HepG2 (cell line): ENCODE results near the gene MICB. TPM values are rescaled to one million over a fixed set of nuclear protein-coding genes. Genes with fewer than 3 reads are reported as not detected.
A peak's percentile ranks its signal among the peaks of the same experiment; 100 is the strongest.

Experiments used
- ATAC-seq: fragments of 200-7000 bp; cut with Tn5 transposase; 3 replicates; pipeline ENCODE4 v1.9.1; 2020; ENCODE audit warnings: mild to moderate bottlenecking, moderate library complexity
- BruUV-seq: library from RNA; stranded (reverse); fragments of 400-500 nt; replicated peaks from 2 replicates; lab custom pipeline; 2021; lab: Mats Ljungman, UMichigan
- CTCF ChIA-PET: fragments of 300-600 bp; formaldehyde crosslinking; extraction: SDS; loops from one replicate; lab custom pipeline; 2021; ENCODE audit warnings: low total read pairs, inconsistent platforms, low intra/inter-chr PET ratio; lab: Yijun Ruan, JAX
- POLR2A ChIA-PET: fragments of 350-600 bp; sonication (Branson Sonifier 250); formaldehyde crosslinking; loops from one replicate; lab custom pipeline; 2020; ENCODE audit warnings: antibody characterized with exemption, inconsistent platforms; lab: Yijun Ruan, JAX
- DNase-seq: peaks from one replicate; pipeline ENCODE4 v3.0.0-alpha.2; 2015; ENCODE audit warnings: low spot score
- FAIRE-seq: peaks from 3 replicates; lab custom pipeline; 2011; peaks lifted over from hg19 to GRCh38; lab: Jason Lieb, UNC
- H2AFZ ChIP-seq: one replicate; pipeline ENCODE4 v1.6.1; 2011; ENCODE audit warnings: low read length, inconsistent platforms
- H3K27ac ChIP-seq: fragments of 300-600 bp; 3 replicates; pipeline ENCODE4 v1.8.0; 2011; ENCODE audit warnings: mixed run types, mild to moderate bottlenecking, mixed read lengths, low read length, inconsistent platforms; ENCODE audit not compliant: insufficient read depth; ENCODE audit errors: extremely low read length
- H3K27me3 ChIP-seq, 2 experiments: fragments of 200-600 bp in 1 of 2; 2 replicates in 1 of 2; 3 replicates in 1 of 2; pipeline versions ENCODE4 v1.6.0 to v1.8.0; 2011; ENCODE audit warnings: low read length in 2 of 2, mild to moderate bottlenecking in 2 of 2, moderate library complexity in 2 of 2, inconsistent platforms in 1 of 2; ENCODE audit not compliant: insufficient read depth in 2 of 2, control insufficient read depth in 1 of 2
- H3K36me3 ChIP-seq, 2 experiments: fragments of 200-600 bp in 1 of 2; replicated peaks in 1 of 2; 2 replicates in 1 of 2; 3 replicates in 1 of 2; pipeline versions ENCODE4 v1.5.1 to v1.8.0; 2011; ENCODE audit warnings: low read length in 2 of 2, inconsistent platforms in 1 of 2; ENCODE audit not compliant: insufficient read depth in 2 of 2, control insufficient read depth in 1 of 2
- H3K4me1 ChIP-seq: 2 replicates; pipeline ENCODE4 v1.5.1; 2012; ENCODE audit warnings: low read length, inconsistent platforms; ENCODE audit not compliant: insufficient read depth
- H3K4me2 ChIP-seq: 2 replicates; pipeline ENCODE4 v1.6.0; 2011; ENCODE audit warnings: low read depth, low read length, inconsistent platforms
- H3K4me3 ChIP-seq, 3 experiments: fragments of 200-600 bp in 1 of 3; sonication (generic), shearing (Covaris generic) in 1 of 3; replicated peaks in 1 of 3; 2 replicates each; pipeline ENCODE4 v1.5.1; 2011 to 2016; ENCODE audit warnings: low read length in 3 of 3, inconsistent platforms in 2 of 3, low read depth in 2 of 3, mild to moderate bottlenecking in 2 of 3, control low read depth in 1 of 3, mixed read lengths in 1 of 3; ENCODE audit not compliant: insufficient read depth in 1 of 3
- H3K79me2 ChIP-seq: one replicate; pipeline ENCODE4 v1.6.1; 2011; ENCODE audit warnings: low read length, inconsistent platforms; ENCODE audit not compliant: insufficient read depth
- H3K9ac ChIP-seq: 2 replicates; pipeline ENCODE4 v1.6.0; 2011; ENCODE audit warnings: mild to moderate bottlenecking, low read depth, low read length, inconsistent platforms; ENCODE audit not compliant: insufficient read depth
- H3K9me3 ChIP-seq: 2 replicates; pipeline ENCODE4 v1.5.1; 2012; ENCODE audit warnings: mild to moderate bottlenecking, low read length
- H4K20me1 ChIP-seq: 2 replicates; pipeline ENCODE4 v1.6.0; 2011; ENCODE audit warnings: inconsistent platforms, mild to moderate bottlenecking, low read length, moderate library complexity; ENCODE audit not compliant: insufficient read depth
- GFI1 ChIP-seq: sonication (generic); formaldehyde crosslinking; IDR thresholded peaks from 2 replicates; pipeline ENCODE4 v1.5.0; 2020; ENCODE audit warnings: missing genetic modification reagents, mild to moderate bottlenecking, borderline replicate concordance
- HOXA3 ChIP-seq: sonication (generic); formaldehyde crosslinking; IDR thresholded peaks from 2 replicates; pipeline ENCODE4 v1.5.0; 2020; ENCODE audit warnings: missing genetic modification reagents
- KAT7 ChIP-seq: IDR thresholded peaks from 2 replicates; pipeline ENCODE4 v1.6.1; 2018; ENCODE audit warnings: borderline replicate concordance, missing compliant biosample characterization
- RFX5 ChIP-seq: IDR thresholded peaks from 2 replicates; pipeline ENCODE4 v1.6.1; 2011; ENCODE audit warnings: low read depth, low read length, improper control_type of control experiment
- SNRNP70 ChIP-seq: fragments of 200-400 bp; formaldehyde crosslinking; IDR thresholded peaks from 2 replicates; pipeline ENCODE4 v1.6.1; 2017; ENCODE audit warnings: mild to moderate bottlenecking, low read depth, low read length, moderate library complexity
- ZBTB25 ChIP-seq: IDR thresholded peaks from 2 replicates; pipeline ENCODE4 v1.6.1; 2018; ENCODE audit warnings: missing genetic modification reagents
- ZNF501 ChIP-seq: sonication (generic); formaldehyde crosslinking; IDR thresholded peaks from 2 replicates; pipeline ENCODE4 v1.5.1; 2020; ENCODE audit warnings: mild to moderate bottlenecking, moderate library complexity, missing genetic modification reagents
- WGBS: methylation state at CpG from one replicate; pipeline ENCODE4 v1.1.6; 2017; ENCODE audit warnings: low lambda C conversion rate; 5-methylcytosine and 5-hydroxymethylcytosine counted together
- in situ Hi-C: cut with HindIII; loops from 2 replicates; pipeline ENCODE4 v1.10.0; 2017; ENCODE audit warnings: low pct_unique_long_range_greater_than_20kb; ENCODE audit not compliant: extremely low pct_ligation_motif_present
- intact Hi-C: fragments of 100-400 bp; cut with micrococcal nuclease; formaldehyde crosslinking; loops from one replicate; pipeline ENCODE4 v1.10.0; 2022; ENCODE audit not compliant: unreplicated experiment
- polyA plus RNA-seq, 8 experiments: library from polyadenylated mRNA; depleted of rRNA in 3 of 8; stranded (reverse) in 7 of 8; unstranded in 1 of 8; fragments of >200 nt; fragmentation: Illumina TruSeq in 4 of 8; extraction: Trizol in 4 of 8; gene quantifications; 2 replicates each; pipeline versions ENCODE4 v1.2.1 to v1.2.3, GENCODE V29; 2011 to 2016; ENCODE audit warnings: low read depth in 4 of 8, missing spikeins in 1 of 8, mixed read lengths in 1 of 8; ENCODE audit not compliant: insufficient read depth in 1 of 8
- total RNA-seq, 5 experiments: library from RNA; depleted of rRNA; stranded (reverse); fragments of >200 nt; fragmentation: Illumina TruSeq; extraction: Trizol; gene quantifications; 2 replicates each; pipeline ENCODE4 v1.2.3, GENCODE V29; 2016; ENCODE audit warnings: low read depth in 1 of 5
- TF ChIP-seq, protein P1 (sequence below): sonication (generic); formaldehyde crosslinking; IDR thresholded peaks from 2 replicates; pipeline ENCODE4 v1.8.0; 2022; ENCODE audit warnings: mild to moderate bottlenecking, missing genetic modification reagents, moderate library complexity
- TF ChIP-seq, protein P2 (sequence below): sonication (generic); formaldehyde crosslinking; IDR thresholded peaks from 2 replicates; pipeline ENCODE4 v1.5.1; 2020; ENCODE audit warnings: mild to moderate bottlenecking, missing genetic modification reagents, moderate library complexity

Gene MICB
- total and polyA plus RNA-seq, 2 of the 13 experiments (the other 11 are each of a cell fraction or from before 2014, with no cell fraction given) = 12.5 to 12.8 TPM

- no peak for TF ChIP-seq ZNF501 (CRISPR knock-in tag)
- TF ChIP-seq GFI1 (CRISPR knock-in tag) = no peak
- TF ChIP-seq ZBTB25 (CRISPR knock-in tag) = no peak
- in situ Hi-C loops = no loop called here
- POLR2A ChIA-PET = no interaction called here
- no peaks in the 10 kb centered on the region for H3K79me2 ChIP-seq
- H3K27ac ChIP-seq = no peak overlapping the region
- WGBS = 85% methylated on average over 4 of the region's 4 CpGs
- BruUV-seq = no TSS peak
- H2AFZ ChIP-seq = no peak overlapping the region
- no peaks in the 10 kb centered on the region for H3K9me3 ChIP-seq
- H3K4me1 ChIP-seq = no peaks in the 10 kb centered on the region
- CTCF ChIA-PET = no interaction called here
- no peaks in the 10 kb centered on the region for H4K20me1 ChIP-seq
- H3K36me3 ChIP-seq = peaks cover 21 to 38% of the 10 kb centered on the region in 2 experiments; a peak in 4 of 5 replicates
- H3K4me2 ChIP-seq = no peak overlapping the region
- no peaks in the 10 kb centered on the region for H3K27me3 ChIP-seq
- H3K4me3 ChIP-seq = no peak overlapping the region
- no peak for ATAC-seq
- DNase-seq = no peak
- FAIRE-seq = no peak
- intact Hi-C loops = no loop called here
- no peak overlapping the region for H3K9ac ChIP-seq
These were observed 61.6 kb downstream of the MICB start for GRCh38 chr6:31559606-31559957.

DNA sequence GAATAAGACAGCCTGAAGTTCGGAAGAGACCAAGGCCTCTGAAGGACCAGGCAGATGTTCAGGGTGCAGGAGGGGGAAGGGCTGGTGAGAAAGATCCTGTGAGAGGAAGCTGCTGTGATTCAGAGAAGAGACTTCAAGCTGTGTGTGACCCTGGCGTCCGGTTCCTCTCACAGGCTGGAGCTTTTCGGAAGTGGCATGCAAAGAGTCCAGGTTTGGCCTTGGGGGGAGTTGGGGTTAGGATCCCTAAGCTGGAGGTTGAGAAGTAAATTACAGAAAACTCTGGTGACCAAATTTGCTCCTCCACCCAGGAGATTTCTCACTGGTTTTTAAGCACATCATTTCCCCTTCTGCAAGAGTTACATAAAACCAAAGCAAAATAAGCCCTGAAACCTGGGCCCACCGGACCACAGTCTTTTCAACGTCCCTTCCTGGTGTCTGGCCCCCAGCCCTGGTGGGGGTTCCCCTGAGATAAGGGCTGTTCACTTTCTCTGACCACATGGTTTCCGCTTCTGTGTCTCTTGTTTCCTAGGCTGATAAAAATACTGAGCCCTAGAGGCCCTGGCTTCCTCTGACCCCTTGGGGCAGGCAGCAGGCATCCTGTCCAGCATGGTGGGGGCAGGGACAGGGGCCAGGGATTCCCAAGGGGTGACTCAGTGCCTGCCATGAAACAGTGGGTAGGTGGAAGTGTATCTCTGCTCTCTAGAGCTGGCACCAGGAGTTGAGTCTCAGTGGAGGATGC, 62.2 kb downstream of the MICB start:
- no peak overlapping the region for H2AFZ ChIP-seq
- ATAC-seq = peak; percentile 59; the same call in 2 of the 3 replicates
- no peak overlapping the region for H3K4me2 ChIP-seq
- no peaks in the 10 kb centered on the region for H3K27me3 ChIP-seq
- no peak overlapping the region for H3K9ac ChIP-seq
- H3K27ac ChIP-seq = no peak overlapping the region
- CTCF ChIA-PET = no interaction called here
- FAIRE-seq = no peak
- POLR2A ChIA-PET = no interaction called here
- 87% methylated on average over 7 of the region's 7 CpGs for WGBS
- no peaks in the 10 kb centered on the region for H3K4me1 ChIP-seq
- intact Hi-C loops (no loop called here), in situ Hi-C loops (no loop called here)
- no peaks in the 10 kb centered on the region for H3K79me2 ChIP-seq
- no peaks in the 10 kb centered on the region for H3K9me3 ChIP-seq
- no TSS peak for BruUV-seq
- peaks cover 21 to 38% of the 10 kb centered on the region in 2 experiments; a peak in 4 of 5 replicates for H3K36me3 ChIP-seq
- H4K20me1 ChIP-seq = no peaks in the 10 kb centered on the region
- no peak overlapping the region for H3K4me3 ChIP-seq
- DNase-seq = no peak
- TF ChIP-seq KAT7 (CRISPR knock-in tag) = no peak
- TF ChIP-seq SNRNP70 = no peak
- TF ChIP-seq RFX5 = no peak
- TF ChIP-seq HOXA3 = no peak
- TF ChIP-seq, protein P1, sequence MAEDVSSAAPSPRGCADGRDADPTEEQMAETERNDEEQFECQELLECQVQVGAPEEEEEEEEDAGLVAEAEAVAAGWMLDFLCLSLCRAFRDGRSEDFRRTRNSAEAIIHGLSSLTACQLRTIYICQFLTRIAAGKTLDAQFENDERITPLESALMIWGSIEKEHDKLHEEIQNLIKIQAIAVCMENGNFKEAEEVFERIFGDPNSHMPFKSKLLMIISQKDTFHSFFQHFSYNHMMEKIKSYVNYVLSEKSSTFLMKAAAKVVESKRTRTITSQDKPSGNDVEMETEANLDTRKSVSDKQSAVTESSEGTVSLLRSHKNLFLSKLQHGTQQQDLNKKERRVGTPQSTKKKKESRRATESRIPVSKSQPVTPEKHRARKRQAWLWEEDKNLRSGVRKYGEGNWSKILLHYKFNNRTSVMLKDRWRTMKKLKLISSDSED (CRISPR knock-in tag) = 0 out of 2 replicates have a peak, but pooled peaks have one; percentile 36
- TF ChIP-seq, protein P2, sequence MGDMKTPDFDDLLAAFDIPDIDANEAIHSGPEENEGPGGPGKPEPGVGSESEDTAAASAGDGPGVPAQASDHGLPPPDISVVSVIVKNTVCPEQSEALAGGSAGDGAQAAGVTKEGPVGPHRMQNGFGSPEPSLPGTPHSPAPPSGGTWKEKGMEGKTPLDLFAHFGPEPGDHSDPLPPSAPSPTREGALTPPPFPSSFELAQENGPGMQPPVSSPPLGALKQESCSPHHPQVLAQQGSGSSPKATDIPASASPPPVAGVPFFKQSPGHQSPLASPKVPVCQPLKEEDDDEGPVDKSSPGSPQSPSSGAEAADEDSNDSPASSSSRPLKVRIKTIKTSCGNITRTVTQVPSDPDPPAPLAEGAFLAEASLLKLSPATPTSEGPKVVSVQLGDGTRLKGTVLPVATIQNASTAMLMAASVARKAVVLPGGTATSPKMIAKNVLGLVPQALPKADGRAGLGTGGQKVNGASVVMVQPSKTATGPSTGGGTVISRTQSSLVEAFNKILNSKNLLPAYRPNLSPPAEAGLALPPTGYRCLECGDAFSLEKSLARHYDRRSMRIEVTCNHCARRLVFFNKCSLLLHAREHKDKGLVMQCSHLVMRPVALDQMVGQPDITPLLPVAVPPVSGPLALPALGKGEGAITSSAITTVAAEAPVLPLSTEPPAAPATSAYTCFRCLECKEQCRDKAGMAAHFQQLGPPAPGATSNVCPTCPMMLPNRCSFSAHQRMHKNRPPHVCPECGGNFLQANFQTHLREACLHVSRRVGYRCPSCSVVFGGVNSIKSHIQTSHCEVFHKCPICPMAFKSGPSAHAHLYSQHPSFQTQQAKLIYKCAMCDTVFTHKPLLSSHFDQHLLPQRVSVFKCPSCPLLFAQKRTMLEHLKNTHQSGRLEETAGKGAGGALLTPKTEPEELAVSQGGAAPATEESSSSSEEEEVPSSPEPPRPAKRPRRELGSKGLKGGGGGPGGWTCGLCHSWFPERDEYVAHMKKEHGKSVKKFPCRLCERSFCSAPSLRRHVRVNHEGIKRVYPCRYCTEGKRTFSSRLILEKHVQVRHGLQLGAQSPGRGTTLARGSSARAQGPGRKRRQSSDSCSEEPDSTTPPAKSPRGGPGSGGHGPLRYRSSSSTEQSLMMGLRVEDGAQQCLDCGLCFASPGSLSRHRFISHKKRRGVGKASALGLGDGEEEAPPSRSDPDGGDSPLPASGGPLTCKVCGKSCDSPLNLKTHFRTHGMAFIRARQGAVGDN (CRISPR knock-in tag) = peak; percentile 37
